ENCODE measurements around the gene RGMB.
A peak's percentile ranks its signal among the peaks of the same experiment; 100 is the strongest.

Gene RGMB

GRCh38 chr5:98765815-98766214, 7.6 kb upstream of the RGMB start:
- no peaks in the 10 kb centered on the region for H3K9me3 ChIP-seq (ENCODE audit: control insufficient read depth, low read length)
- peaks cover 14% of the 10 kb centered on the region for H3K4me1 ChIP-seq (ENCODE audit: control insufficient read depth, insufficient read depth, low read length)
- no peak overlapping the region for H3K4me3 ChIP-seq (ENCODE audit: insufficient read depth, low read depth, low read length)
- no peaks in the 10 kb centered on the region for H3K27me3 ChIP-seq (ENCODE audit: control insufficient read depth, insufficient read depth, low read length, poor library complexity, severe bottlenecking)
- H3K36me3 ChIP-seq (ENCODE audit: control insufficient read depth, insufficient read depth, low read length), result no peaks in the 10 kb centered on the region
- WGBS, 2 experiments, result 96 to 100% methylated on average over 4 of the region's 4 CpGs
- H3K27ac ChIP-seq (ENCODE audit: insufficient read depth, low read depth, low read length, poor library complexity, severe bottlenecking), result no peak overlapping the region

DNA sequence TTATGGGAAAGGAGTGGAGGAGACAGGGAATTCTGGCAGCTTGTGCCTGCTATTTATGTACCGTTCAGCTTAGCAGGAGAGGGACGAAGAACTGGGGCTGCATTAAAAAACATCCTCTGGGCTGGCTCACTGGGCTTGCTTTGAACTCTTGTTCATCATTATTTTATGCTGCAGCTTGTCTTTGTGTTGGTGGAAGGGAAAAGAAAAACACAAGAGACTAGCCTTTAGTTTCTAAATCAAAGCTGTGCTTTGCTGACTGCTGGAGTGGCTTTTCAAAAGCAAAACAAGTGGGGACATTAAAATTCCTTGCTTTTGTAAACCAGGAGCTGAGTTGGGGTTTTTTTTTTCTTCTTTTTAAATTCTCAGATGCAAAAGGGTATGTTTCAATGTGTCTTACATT, 5.9 kb upstream of the RGMB start:
- Histone ChIP-seq H3K27ac (ENCODE audit: insufficient read depth, low read depth, low read length, poor library complexity, severe bottlenecking) (peak overlapping the region; percentile 65), H3K4me3 (ENCODE audit: insufficient read depth, low read depth, low read length) (no peak overlapping the region), H3K27me3 (ENCODE audit: control insufficient read depth, insufficient read depth, low read length, poor library complexity, severe bottlenecking) (no peaks in the 10 kb centered on the region), H3K36me3 (ENCODE audit: control insufficient read depth, insufficient read depth, low read length) (no peaks in the 10 kb centered on the region), H3K9me3 (ENCODE audit: control insufficient read depth, low read length) (no peaks in the 10 kb centered on the region), H3K4me1 (ENCODE audit: control insufficient read depth, insufficient read depth, low read length) (peaks cover 14% of the 10 kb centered on the region)
- 0 to 2% methylated on average over 2 of the region's 2 CpGs for WGBS, 2 experiments

DNA sequence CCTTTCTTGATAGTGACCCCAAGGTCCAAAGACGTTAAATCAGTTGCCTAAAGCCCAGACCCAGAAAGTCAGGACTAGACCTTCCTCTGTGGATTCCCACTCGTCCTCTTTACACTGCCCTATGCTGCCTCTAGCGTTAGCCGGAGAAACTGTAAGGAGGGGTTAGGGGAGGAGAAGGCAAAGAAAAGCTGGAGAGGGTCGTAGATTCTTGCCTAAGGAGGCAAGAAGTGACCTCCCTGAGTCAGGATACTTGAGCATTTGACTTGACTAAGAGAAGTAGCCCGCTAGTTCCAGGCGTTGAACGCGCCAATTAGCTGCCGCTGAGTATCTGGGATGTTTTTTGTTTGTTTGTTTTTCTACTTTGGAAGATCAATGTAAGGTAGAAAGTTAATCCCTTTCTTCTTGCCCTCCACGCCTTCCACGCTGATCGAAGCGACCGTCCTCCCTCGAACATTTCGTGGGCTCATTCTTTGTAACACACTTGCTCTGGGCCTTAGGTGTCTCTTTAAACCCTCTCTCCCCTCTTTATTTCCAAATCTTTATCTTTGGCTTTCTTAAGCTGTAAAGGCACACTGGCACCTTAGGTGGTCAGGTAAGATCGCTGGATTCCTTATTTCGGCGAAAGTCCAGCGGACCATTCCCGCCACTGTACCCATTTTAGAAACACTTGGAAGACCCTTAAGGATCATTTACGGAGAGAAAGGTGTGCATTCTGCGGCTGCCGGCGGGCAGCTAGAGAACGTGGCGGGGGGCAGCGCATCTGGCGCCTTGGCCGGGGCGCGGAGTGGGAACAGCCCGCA, 5.1 kb upstream of the RGMB start:
- peak overlapping the region; percentile 75 for H3K27ac ChIP-seq (ENCODE audit: insufficient read depth, low read depth, low read length, poor library complexity, severe bottlenecking)
- 1% methylated on average over 34 of the region's 34 CpGs for WGBS, 2 experiments

DNA sequence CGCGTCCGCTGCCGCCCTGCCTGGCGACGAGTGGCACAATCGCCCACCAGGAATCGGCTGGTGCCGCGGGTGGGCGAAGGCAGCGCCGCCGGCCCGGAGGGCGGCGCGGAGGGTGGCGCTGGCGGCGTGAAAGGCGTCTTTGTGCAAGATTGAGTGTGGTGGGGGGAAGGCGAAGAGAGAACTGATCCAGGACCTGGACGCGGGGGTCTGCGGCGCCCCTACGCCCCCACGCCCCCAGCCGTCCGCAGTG, 4.6 kb upstream of the RGMB start:
- H3K27ac ChIP-seq (ENCODE audit: insufficient read depth, low read depth, low read length, poor library complexity, severe bottlenecking), result peak overlapping the region; percentile 75
- peak overlapping the region; percentile 80 for H3K4me3 ChIP-seq (ENCODE audit: insufficient read depth, low read depth, low read length)
- no peaks in the 10 kb centered on the region for H3K27me3 ChIP-seq (ENCODE audit: control insufficient read depth, insufficient read depth, low read length, poor library complexity, severe bottlenecking)
- no peaks in the 10 kb centered on the region for H3K36me3 ChIP-seq (ENCODE audit: control insufficient read depth, insufficient read depth, low read length)
- WGBS, 2 experiments, result 0 to 1% methylated on average over 31 of the region's 31 CpGs
- H3K9me3 ChIP-seq (ENCODE audit: control insufficient read depth, low read length), result no peaks in the 10 kb centered on the region
- peaks cover 5% of the 10 kb centered on the region for H3K4me1 ChIP-seq (ENCODE audit: control insufficient read depth, insufficient read depth, low read length)

More for the DNA sequence above, 5.1 kb upstream of the RGMB start:
- Histone ChIP-seq H3K9me3 (ENCODE audit: control insufficient read depth, low read length) (no peaks in the 10 kb centered on the region), H3K4me1 (ENCODE audit: control insufficient read depth, insufficient read depth, low read length) (peaks cover 8% of the 10 kb centered on the region), H3K36me3 (ENCODE audit: control insufficient read depth, insufficient read depth, low read length) (no peaks in the 10 kb centered on the region), H3K27me3 (ENCODE audit: control insufficient read depth, insufficient read depth, low read length, poor library complexity, severe bottlenecking) (no peaks in the 10 kb centered on the region), H3K4me3 (ENCODE audit: insufficient read depth, low read depth, low read length) (peak overlapping the region; percentile 80)

GRCh38 chr5:98769210-98769958, 4.1 kb upstream of the RGMB start:
- Histone ChIP-seq H3K36me3 (ENCODE audit: control insufficient read depth, insufficient read depth, low read length) (no peaks in the 10 kb centered on the region), H3K27me3 (ENCODE audit: control insufficient read depth, insufficient read depth, low read length, poor library complexity, severe bottlenecking) (no peaks in the 10 kb centered on the region), H3K4me1 (ENCODE audit: control insufficient read depth, insufficient read depth, low read length) (peaks cover 5% of the 10 kb centered on the region), H3K9me3 (ENCODE audit: control insufficient read depth, low read length) (no peaks in the 10 kb centered on the region), H3K27ac (ENCODE audit: insufficient read depth, low read depth, low read length, poor library complexity, severe bottlenecking) (peak overlapping the region; percentile 82), H3K4me3 (ENCODE audit: insufficient read depth, low read depth, low read length) (peak overlapping the region; percentile 80)
- 1% methylated on average over 55 of the region's 55 CpGs for whole genome bisulfite sequencing, 2 experiments

GRCh38 chr5:98769959-98770208, 3.6 kb upstream of the RGMB start:
- WGBS, 2 experiments, result 0 to 1% methylated on average over 12 of the region's 12 CpGs

DNA sequence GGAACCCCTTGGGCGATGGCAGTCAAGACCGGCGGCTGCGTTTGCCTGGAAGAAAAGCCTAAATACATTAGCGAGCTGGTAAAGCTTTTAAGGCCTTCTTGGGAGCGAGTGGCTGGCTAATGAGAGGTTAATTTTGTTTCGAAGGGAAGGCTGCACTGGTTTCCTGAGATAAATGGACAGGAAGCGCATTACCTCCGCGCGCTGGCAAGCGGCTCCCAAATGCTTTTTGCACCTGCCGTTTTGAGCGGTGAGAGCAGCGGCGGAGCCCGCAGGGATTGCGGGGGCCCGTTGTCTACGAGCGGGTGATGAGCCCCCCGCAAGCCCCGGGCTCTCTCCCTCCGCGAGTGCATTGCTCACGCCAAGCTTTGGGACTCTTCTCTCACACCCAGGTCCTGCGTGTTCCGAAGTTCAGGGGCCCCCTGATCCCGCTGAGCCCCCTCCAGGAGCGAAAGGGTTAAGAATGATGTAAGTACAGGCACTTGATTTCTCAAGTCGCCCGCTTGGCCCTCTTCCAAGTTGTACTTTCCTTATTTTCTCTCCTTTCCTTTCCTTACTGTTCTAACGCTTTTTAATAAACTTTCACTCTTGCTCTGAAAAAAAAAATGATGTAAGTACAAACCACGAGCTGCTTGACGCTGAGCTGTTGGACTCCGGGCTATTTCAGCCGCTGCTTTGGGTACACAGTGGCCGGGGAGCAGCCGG, 3.1 kb upstream of the RGMB start:
- Histone ChIP-seq H3K27me3 (ENCODE audit: control insufficient read depth, insufficient read depth, low read length, poor library complexity, severe bottlenecking) (no peaks in the 10 kb centered on the region), H3K9me3 (ENCODE audit: control insufficient read depth, low read length) (no peaks in the 10 kb centered on the region), H3K4me3 (ENCODE audit: insufficient read depth, low read depth, low read length) (peak overlapping the region; percentile 80), H3K36me3 (ENCODE audit: control insufficient read depth, insufficient read depth, low read length) (no peaks in the 10 kb centered on the region), H3K4me1 (ENCODE audit: control insufficient read depth, insufficient read depth, low read length) (peaks cover 5% of the 10 kb centered on the region), H3K27ac (ENCODE audit: insufficient read depth, low read depth, low read length, poor library complexity, severe bottlenecking) (peak overlapping the region; percentile 82)
- 0% methylated on average over 39 of the region's 39 CpGs for WGBS, 2 experiments

More at GRCh38 chr5:98769959-98770208, 3.6 kb upstream of the RGMB start:
- H3K36me3 ChIP-seq (ENCODE audit: control insufficient read depth, insufficient read depth, low read length), result no peaks in the 10 kb centered on the region
- H3K27ac ChIP-seq (ENCODE audit: insufficient read depth, low read depth, low read length, poor library complexity, severe bottlenecking), result peak overlapping the region; percentile 82
- H3K27me3 ChIP-seq (ENCODE audit: control insufficient read depth, insufficient read depth, low read length, poor library complexity, severe bottlenecking), result no peaks in the 10 kb centered on the region
- H3K4me3 ChIP-seq (ENCODE audit: insufficient read depth, low read depth, low read length), result peak overlapping the region; percentile 80
- peaks cover 5% of the 10 kb centered on the region for H3K4me1 ChIP-seq (ENCODE audit: control insufficient read depth, insufficient read depth, low read length)
- no peaks in the 10 kb centered on the region for H3K9me3 ChIP-seq (ENCODE audit: control insufficient read depth, low read length)

GRCh38 chr5:98770911-98771322, 2.5 kb upstream of the RGMB start:
- Histone ChIP-seq H3K36me3 (ENCODE audit: control insufficient read depth, insufficient read depth, low read length) (no peaks in the 10 kb centered on the region), H3K4me1 (ENCODE audit: control insufficient read depth, insufficient read depth, low read length) (peaks cover 5% of the 10 kb centered on the region), H3K27me3 (ENCODE audit: control insufficient read depth, insufficient read depth, low read length, poor library complexity, severe bottlenecking) (no peaks in the 10 kb centered on the region), H3K4me3 (ENCODE audit: insufficient read depth, low read depth, low read length) (peak overlapping the region; percentile 80), H3K9me3 (ENCODE audit: control insufficient read depth, low read length) (no peaks in the 10 kb centered on the region), H3K27ac (ENCODE audit: insufficient read depth, low read depth, low read length, poor library complexity, severe bottlenecking) (peak overlapping the region; percentile 82)
- 2 to 4% methylated on average over 6 of the region's 6 CpGs for WGBS, 2 experiments

DNA sequence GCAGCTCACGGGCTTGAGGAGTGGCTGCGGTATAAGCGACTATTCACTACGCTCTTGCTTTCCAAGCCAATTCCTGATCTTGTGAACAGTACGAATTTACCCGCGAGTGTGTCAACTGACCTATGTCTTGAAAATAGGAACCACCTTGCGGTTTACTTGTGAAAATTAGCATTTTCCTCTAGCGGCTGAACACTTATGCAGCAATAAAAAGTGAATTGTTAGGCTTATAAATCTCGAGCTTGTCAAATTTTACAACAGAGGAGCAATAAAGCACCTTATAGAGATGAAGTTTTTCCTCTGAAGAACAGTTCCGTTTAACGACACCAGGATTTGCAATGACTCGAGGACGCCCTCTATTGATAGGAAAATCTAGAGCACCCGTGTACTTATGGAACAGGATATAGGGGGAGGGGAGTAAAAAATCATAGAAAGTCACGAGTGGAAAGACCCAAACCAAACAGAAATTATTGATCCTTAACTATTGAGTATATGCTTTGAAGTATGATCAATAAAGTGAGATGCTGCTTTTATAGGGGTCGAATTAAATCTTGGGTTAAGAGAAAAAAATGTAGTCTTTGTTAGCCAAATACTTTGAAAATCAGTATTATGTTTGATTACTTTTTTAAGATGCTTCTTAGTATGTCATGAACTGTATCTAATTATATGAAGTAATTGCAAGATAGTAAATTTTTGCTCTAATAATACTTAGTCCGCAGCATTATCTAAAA, 1.9 kb upstream of the RGMB start:
- H3K4me3 ChIP-seq (ENCODE audit: insufficient read depth, low read depth, low read length), result peak overlapping the region; percentile 80
- peak overlapping the region; percentile 82 for H3K27ac ChIP-seq (ENCODE audit: insufficient read depth, low read depth, low read length, poor library complexity, severe bottlenecking)
- no peaks in the 10 kb centered on the region for H3K27me3 ChIP-seq (ENCODE audit: control insufficient read depth, insufficient read depth, low read length, poor library complexity, severe bottlenecking)
- no peaks in the 10 kb centered on the region for H3K9me3 ChIP-seq (ENCODE audit: control insufficient read depth, low read length)
- peaks cover 5% of the 10 kb centered on the region for H3K4me1 ChIP-seq (ENCODE audit: control insufficient read depth, insufficient read depth, low read length)
- H3K36me3 ChIP-seq (ENCODE audit: control insufficient read depth, insufficient read depth, low read length), result no peaks in the 10 kb centered on the region
- 1% methylated on average over 17 of the region's 18 CpGs for WGBS, 2 experiments

Data from ectodermal cell (in vitro differentiated cells).